DND-41 (cell line): ENCODE measurements around the gene KLF13.

Experiments
- ATAC-seq: fragments of 200-7000 bp; cut with Tn5 transposase; 3 replicates; pipeline ENCODE4 v1.9.1; 2021; ENCODE audit warnings: low read depth; ENCODE audit not compliant: insufficient read depth
- DNase-seq: peaks from one replicate; pipeline ENCODE4 v3.0.0-alpha.2; 2020
- H2AFZ ChIP-seq: 2 replicates; pipeline ENCODE4 v1.6.0; 2012; ENCODE audit warnings: low read depth, low read length
- H3K27ac ChIP-seq: 2 replicates; pipeline ENCODE4 v1.5.1; 2012; ENCODE audit warnings: low read length, inconsistent platforms
- H3K27me3 ChIP-seq: fragments of 200-600 bp; sonication (generic); 2 replicates; pipeline ENCODE4 v1.6.0; 2012; ENCODE audit warnings: low read length, mild to moderate bottlenecking, inconsistent platforms; ENCODE audit not compliant: insufficient read depth, poor library complexity
- H3K36me3 ChIP-seq: 2 replicates; pipeline ENCODE4 v1.5.1; 2012; ENCODE audit warnings: low read length, inconsistent platforms; ENCODE audit not compliant: insufficient read depth
- H3K4me1 ChIP-seq: 2 replicates; pipeline ENCODE4 v1.5.1; 2012; ENCODE audit warnings: mild to moderate bottlenecking, low read length; ENCODE audit not compliant: insufficient read depth
- H3K4me2 ChIP-seq: 2 replicates; pipeline ENCODE4 v1.6.0; 2012; ENCODE audit warnings: mild to moderate bottlenecking, moderate library complexity, low read length, inconsistent platforms; ENCODE audit not compliant: insufficient read depth
- H3K4me3 ChIP-seq, 2 experiments: fragments of 200-600 bp in 1 of 2; shearing (Covaris generic) in 1 of 2; 2 replicates each; pipeline ENCODE4 v1.5.1; 2012 to 2016; ENCODE audit warnings: inconsistent platforms in 2 of 2, low read length in 2 of 2, mild to moderate bottlenecking in 2 of 2, low read depth in 1 of 2, moderate library complexity in 1 of 2
- H3K79me2 ChIP-seq: 2 replicates; pipeline ENCODE4 v1.6.0; 2012; ENCODE audit warnings: low read length, inconsistent platforms; ENCODE audit not compliant: insufficient read depth
- H3K9ac ChIP-seq: 2 replicates; pipeline ENCODE4 v1.6.0; 2012; ENCODE audit warnings: low read depth, mild to moderate bottlenecking, inconsistent platforms, low read length, moderate library complexity
- H3K9me3 ChIP-seq: 2 replicates; pipeline ENCODE4 v1.5.1; 2012; ENCODE audit warnings: low read length, moderate library complexity, mild to moderate bottlenecking, inconsistent platforms; ENCODE audit not compliant: insufficient read depth, severe bottlenecking
- H4K20me1 ChIP-seq: 2 replicates; pipeline ENCODE4 v1.6.0; 2012; ENCODE audit warnings: low read length; ENCODE audit not compliant: insufficient read depth
- CTCF ChIP-seq: IDR thresholded peaks from 2 replicates; pipeline ENCODE4 v1.5.1; 2012; ENCODE audit warnings: borderline replicate concordance, low read length, moderate library complexity, mild to moderate bottlenecking; ENCODE audit not compliant: poor library complexity, severe bottlenecking; ENCODE audit errors: extremely low read depth
- EZH2 ChIP-seq: IDR thresholded peaks from 3 replicates; pipeline ENCODE4 v1.6.1; 2012; ENCODE audit warnings: borderline replicate concordance, low read depth, mild to moderate bottlenecking, moderate library complexity, low read length, inconsistent platforms; ENCODE audit not compliant: severe bottlenecking

The KLF13 gene

DNA sequence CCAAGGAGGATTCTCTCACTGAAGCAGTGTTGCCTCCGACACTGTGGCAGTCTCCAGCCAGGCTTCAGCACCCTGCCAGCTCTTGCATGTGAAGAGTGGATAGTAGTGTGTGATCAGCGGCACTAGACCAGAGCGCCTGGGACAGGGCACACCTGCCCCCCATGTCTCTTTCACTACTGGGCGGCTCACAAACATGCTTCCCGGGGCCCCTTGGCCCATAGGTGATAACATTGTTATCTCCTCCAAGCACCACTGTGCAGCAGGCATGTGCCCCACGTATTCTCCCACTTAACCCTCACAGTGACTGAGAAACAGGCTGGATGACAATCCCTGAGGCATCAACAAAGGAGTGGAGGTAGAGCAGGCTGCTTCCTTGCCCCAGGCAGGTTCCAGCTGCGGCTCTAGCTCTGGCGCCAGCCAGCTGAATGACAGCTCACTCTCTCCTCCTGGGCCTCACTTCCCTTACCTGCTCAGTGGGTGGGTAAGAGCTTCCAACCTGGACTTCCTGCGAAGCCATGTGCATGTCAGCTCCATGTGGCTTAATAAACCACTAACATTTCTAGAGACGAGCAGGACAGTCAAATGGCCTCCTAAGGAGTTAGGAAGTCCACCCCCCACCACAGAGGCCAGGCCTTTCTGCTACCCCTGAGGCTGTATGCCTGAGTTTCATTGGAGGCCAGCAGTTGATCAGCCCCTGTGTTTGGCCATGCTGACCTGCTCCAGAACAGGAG lies 37.8 kb downstream of the KLF13 start:
- ATAC-seq (no peak), DNase-seq (no peak)
- H3K36me3 ChIP-seq, result peaks cover 25% of the 10 kb centered on the region
- no peak overlapping the region for H3K4me2 ChIP-seq
- H3K4me3 ChIP-seq, result no peak overlapping the region
- no peak overlapping the region for H3K9ac ChIP-seq
- peaks cover 48% of the 10 kb centered on the region for H4K20me1 ChIP-seq
- TF ChIP-seq CTCF, result no peak
- TF ChIP-seq EZH2, result no peak
- H3K9me3 ChIP-seq, result no peaks in the 10 kb centered on the region
- peaks cover 51% of the 10 kb centered on the region for H3K4me1 ChIP-seq
- no peak overlapping the region for H2AFZ ChIP-seq
- H3K27me3 ChIP-seq, result no peaks in the 10 kb centered on the region
- H3K79me2 ChIP-seq, result peaks cover 94% of the 10 kb centered on the region
- H3K27ac ChIP-seq, result peak overlapping the region; percentile 68

DNA sequence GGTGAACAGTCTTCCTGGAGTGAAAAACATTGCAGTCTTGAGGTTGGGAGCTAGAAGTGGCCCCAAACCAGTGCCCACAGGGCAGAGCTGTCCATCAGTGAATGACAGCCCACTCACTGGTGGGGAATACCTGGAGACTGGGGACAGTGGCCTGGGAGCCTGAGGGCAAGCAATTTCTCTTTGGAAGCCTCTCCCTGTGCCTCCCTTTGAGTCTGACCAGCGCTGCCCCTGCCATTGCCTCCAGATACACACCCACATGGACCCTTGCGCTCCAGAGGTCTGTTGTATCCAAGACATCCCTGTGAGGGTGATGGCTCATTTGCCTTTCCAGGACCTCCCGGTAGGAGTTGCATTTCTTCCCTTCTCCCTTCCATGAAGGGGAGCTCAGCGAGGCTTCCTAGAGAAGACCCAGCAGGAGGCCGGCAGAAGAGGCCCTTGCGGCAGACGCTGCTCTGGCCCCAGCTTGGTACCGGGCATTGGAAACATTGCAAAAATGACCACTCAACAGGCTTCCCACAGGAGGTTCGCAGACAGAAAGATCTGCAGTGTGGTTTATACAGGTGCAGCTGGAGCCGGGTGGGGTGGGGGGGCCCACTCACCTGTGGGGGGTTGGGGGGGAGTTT lies 38.5 kb downstream of the KLF13 start:
- no peak for DNase-seq
- Histone ChIP-seq H3K9ac (no peak overlapping the region), H3K4me1 (peaks cover 44% of the 10 kb centered on the region), H2AFZ (no peak overlapping the region), H3K36me3 (peaks cover 21% of the 10 kb centered on the region), H3K79me2 (peaks cover 94% of the 10 kb centered on the region), H3K9me3 (no peaks in the 10 kb centered on the region), H3K4me2 (no peak overlapping the region), H3K4me3 (no peak overlapping the region), H3K27me3 (no peaks in the 10 kb centered on the region), H3K27ac (peak overlapping the region; percentile 68; the same call in 1 of the 2 replicates), H4K20me1 (peaks cover 44% of the 10 kb centered on the region)
- no peak for ATAC-seq
- TF ChIP-seq EZH2 (no peak), CTCF (no peak)

DNA sequence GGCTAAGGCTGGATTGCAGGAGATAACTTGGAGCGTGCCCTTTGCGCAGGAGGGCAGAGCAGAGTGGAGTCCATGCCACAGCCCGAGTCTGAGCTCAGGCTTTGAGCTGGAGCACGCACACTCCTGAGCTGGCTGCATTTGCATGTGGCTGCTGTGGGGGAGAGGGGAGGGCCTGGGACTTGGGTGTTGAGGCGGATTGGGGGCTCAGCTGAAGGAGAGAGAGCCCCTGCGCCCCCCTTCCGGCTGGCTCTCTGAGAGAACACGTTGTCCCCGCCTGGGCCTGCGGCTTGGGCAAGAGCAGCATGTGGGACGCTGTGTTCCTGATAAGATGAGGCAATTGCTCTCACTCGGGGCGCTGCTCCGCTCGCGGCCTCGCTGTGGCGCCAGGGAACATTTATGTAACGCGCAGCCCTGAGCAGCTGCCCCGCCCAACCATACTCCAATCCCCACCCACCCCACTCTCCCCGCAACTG lies 39.1 kb downstream of the KLF13 start:
- Histone ChIP-seq H3K27me3 (no peaks in the 10 kb centered on the region), H3K9ac (no peak overlapping the region), H3K4me3 (no peak overlapping the region), H3K9me3 (no peaks in the 10 kb centered on the region), H3K27ac (peak overlapping the region; percentile 30; the same call in 1 of the 2 replicates), H3K36me3 (peaks cover 21% of the 10 kb centered on the region), H3K79me2 (peaks cover 94% of the 10 kb centered on the region), H2AFZ (no peak overlapping the region), H3K4me1 (peaks cover 39% of the 10 kb centered on the region), H4K20me1 (peaks cover 45% of the 10 kb centered on the region), H3K4me2 (no peak overlapping the region)
- DNase-seq, result peak; percentile 85
- no peak for TF ChIP-seq CTCF
- no peak for TF ChIP-seq EZH2
- ATAC-seq, result peak; percentile 61
